Tibial artery (tissue), 4 donors: ENCODE data around the gene FLII.

Experiments
- DNase-seq, 2 donors: peaks; one replicate each; pipeline ENCODE4 v3.0.0-alpha.2; 2019
- H3K27ac ChIP-seq, 2 donors: fragments of 200-600 bp; sonication (generic) in 1 of 2; 1 replicate in 1 of 2; 2 replicates in 1 of 2; pipeline ENCODE4 v1.5.1; 2018 to 2019; ENCODE audit warnings: mild to moderate bottlenecking in 1 of 2
- H3K27me3 ChIP-seq, 2 donors: fragments of 200-600 bp; sonication (generic) in 1 of 2; one replicate each; pipeline versions ENCODE4 v1.5.1 to v1.6.0; 2016 to 2019
- H3K36me3 ChIP-seq, 3 donors: fragments of 200-600 bp; sonication (generic) in 2 of 3; one replicate each; pipeline ENCODE4 v1.5.1; 2016 to 2019; ENCODE audit warnings: mild to moderate bottlenecking in 2 of 3
- H3K4me1 ChIP-seq, 4 donors: fragments of 200-600 bp; sonication (generic) in 2 of 4; 1 replicate in 3 of 4; 2 replicates in 1 of 4; pipeline ENCODE4 v1.5.1; 2016 to 2019
- H3K4me3 ChIP-seq, 2 donors: fragments of 200-600 bp; sonication (generic) in 1 of 2; 1 replicate in 1 of 2; 2 replicates in 1 of 2; pipeline ENCODE4 v1.5.1; 2018 to 2019; ENCODE audit warnings: mild to moderate bottlenecking in 2 of 2
- H3K9me3 ChIP-seq, 3 donors: fragments of 200-600 bp; sonication (generic) in 1 of 3; one replicate each; pipeline ENCODE4 v1.5.1; 2016 to 2019
- intact Hi-C: fragments of 100-400 bp; cut with DNase I; formaldehyde crosslinking; loops from one replicate; pipeline ENCODE4 v1.15.0; 2023; ENCODE audit warnings: low total_unique reads
- TF ChIP-seq, protein P1 (sequence below), 2 experiments: fragments of 200-600 bp in 1 of 2; fragments of 450-650 bp in 1 of 2; IDR thresholded peaks; one replicate each; pipeline ENCODE4 v1.5.1; 2017 to 2019; ENCODE audit warnings: antibody characterized with exemption in 2 of 2, mild to moderate bottlenecking in 1 of 2, moderate library complexity in 1 of 2

Gene FLII

DNA sequence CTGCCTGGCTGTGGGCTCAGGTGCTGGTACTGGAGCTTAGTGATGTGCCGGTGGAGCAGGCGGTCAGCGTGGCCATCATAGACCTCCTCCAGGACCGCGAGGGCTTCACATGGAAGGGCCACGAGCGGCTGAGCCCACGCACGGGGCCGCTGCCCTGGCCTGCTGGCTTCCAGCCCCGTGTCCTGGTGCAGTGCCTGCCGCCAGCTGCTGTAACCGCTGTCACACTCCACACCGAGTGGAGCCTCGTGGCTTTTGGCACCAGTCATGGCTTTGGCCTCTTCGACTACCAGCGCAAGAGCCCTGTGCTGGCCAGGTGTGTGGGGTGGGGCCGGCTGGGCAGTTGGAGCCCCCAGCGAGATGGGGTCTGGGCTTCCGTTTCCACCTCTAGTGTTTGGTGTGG lies 21.1 kb downstream of the FLII start:
- no peaks in the 10 kb centered on the region for H3K9me3 ChIP-seq
- TF ChIP-seq, protein P1, sequence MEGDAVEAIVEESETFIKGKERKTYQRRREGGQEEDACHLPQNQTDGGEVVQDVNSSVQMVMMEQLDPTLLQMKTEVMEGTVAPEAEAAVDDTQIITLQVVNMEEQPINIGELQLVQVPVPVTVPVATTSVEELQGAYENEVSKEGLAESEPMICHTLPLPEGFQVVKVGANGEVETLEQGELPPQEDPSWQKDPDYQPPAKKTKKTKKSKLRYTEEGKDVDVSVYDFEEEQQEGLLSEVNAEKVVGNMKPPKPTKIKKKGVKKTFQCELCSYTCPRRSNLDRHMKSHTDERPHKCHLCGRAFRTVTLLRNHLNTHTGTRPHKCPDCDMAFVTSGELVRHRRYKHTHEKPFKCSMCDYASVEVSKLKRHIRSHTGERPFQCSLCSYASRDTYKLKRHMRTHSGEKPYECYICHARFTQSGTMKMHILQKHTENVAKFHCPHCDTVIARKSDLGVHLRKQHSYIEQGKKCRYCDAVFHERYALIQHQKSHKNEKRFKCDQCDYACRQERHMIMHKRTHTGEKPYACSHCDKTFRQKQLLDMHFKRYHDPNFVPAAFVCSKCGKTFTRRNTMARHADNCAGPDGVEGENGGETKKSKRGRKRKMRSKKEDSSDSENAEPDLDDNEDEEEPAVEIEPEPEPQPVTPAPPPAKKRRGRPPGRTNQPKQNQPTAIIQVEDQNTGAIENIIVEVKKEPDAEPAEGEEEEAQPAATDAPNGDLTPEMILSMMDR (IDR thresholded peaks at IDR 0.05) = no peak
- peaks cover 0 to 13% (median 5%) of the 10 kb centered on the region in 4 donors for H3K4me1 ChIP-seq
- no peak overlapping the region for H3K4me3 ChIP-seq
- H3K36me3 ChIP-seq = peaks cover 13 to 99% (median 54%) of the 10 kb centered on the region in 3 donors
- DNase-seq = no peak
- intact Hi-C loops = no loop called here
- no peaks in the 10 kb centered on the region for H3K27me3 ChIP-seq
- no peak overlapping the region for H3K27ac ChIP-seq

DNA sequence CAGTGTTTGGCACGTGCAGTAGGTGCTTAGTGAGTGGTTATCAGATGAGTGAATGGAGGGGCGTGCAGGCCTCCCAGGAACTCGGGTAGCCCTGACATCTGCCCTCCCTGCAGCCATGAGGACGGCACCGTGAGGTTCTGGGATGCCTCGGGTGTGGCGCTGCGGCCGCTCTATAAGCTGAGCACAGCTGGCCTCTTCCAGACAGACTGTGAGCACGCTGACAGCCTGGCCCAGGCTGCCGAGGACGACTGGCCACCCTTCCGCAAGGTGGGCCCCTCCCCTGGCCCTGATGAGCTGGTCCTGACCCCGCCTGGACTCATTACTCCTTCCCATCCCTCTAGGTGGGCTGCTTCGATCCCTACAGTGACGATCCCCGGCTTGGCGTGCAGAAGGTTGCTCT lies 22.0 kb downstream of the FLII start:
- H3K4me3 ChIP-seq = no peak overlapping the region
- H3K9me3 ChIP-seq = no peaks in the 10 kb centered on the region
- peaks cover 13 to 93% (median 54%) of the 10 kb centered on the region in 3 donors for H3K36me3 ChIP-seq
- H3K27ac ChIP-seq = no peak overlapping the region
- TF ChIP-seq, protein P1 (IDR thresholded peaks at IDR 0.05) = no peak
- H3K27me3 ChIP-seq = no peaks in the 10 kb centered on the region
- H3K4me1 ChIP-seq = peaks cover 0 to 13% (median 5%) of the 10 kb centered on the region in 4 donors
- no peak for DNase-seq
- intact Hi-C loops = no loop called here

DNA sequence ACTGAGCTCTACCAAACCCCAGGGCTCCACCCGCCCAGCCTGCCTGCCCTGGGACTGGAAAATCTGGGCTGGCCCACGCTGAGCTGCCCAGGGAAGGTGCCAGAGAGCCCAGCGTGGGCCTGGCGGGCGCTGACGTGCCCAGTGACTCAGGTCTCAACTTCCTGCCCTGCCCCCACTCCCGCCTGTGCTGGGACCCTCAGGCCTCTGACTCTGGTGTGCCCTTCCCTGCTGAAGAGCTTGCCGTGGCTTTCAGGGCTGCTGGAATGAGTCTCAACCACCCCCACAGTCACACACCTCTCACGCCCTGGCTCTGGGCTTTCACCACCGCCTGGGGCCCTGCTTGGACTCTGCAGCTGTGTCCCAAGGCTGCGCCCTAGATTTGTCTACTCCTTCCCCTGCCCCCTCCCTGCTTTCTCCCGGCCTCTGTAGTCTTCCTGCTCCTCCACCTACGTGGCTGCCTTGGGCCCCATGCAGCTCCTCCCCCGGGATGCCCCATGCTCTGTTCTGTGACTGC lies 22.7 kb downstream of the FLII start:
- Histone ChIP-seq H3K27me3 (no peaks in the 10 kb centered on the region), H3K4me3 (no peak overlapping the region), H3K27ac (peak overlapping the region; percentile 5 to 67), H3K36me3 (peaks cover 13 to 86% (median 54%) of the 10 kb centered on the region in 3 donors), H3K9me3 (no peaks in the 10 kb centered on the region), H3K4me1 (peaks cover 0 to 13% (median 5%) of the 10 kb centered on the region in 4 donors)
- TF ChIP-seq, protein P1 (IDR thresholded peaks at IDR 0.05) = no peak
- intact Hi-C loops = no loop called here
- DNase-seq = peak in 1 of 2 donors; percentile 77

DNA sequence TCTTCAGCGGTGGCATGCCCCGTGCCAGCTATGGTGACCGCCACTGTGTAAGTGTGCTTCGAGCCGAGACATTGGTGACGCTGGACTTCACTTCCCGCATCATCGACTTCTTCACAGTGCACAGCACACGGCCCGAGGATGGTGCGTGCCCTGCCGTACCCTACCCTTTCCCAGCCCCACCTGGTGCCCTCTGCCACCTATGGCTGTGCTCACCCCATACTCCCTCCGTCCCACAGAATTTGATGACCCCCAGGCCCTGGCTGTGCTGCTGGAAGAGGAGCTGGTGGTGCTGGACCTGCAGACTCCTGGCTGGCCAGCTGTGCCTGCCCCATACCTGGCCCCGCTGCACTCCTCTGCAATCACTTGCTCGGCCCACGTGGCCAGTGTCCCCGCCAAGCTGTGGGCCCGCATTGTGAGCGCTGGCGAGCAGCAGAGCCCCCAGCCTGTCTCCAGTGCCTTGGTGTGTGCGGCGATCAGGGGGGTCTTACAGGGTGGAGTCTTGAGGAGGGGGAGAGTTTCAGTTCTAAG lies 23.6 kb downstream of the FLII start:
- H3K36me3 ChIP-seq = peaks cover 13 to 77% (median 54%) of the 10 kb centered on the region in 3 donors
- no peak for DNase-seq
- H3K27ac ChIP-seq = peak overlapping the region; percentile 5 to 67
- intact Hi-C loops = no loop called here
- H3K27me3 ChIP-seq = no peaks in the 10 kb centered on the region
- H3K4me1 ChIP-seq = peaks cover 0 to 13% (median 5%) of the 10 kb centered on the region in 4 donors
- no peak overlapping the region for H3K4me3 ChIP-seq
- H3K9me3 ChIP-seq = no peaks in the 10 kb centered on the region
- TF ChIP-seq, protein P1 (IDR thresholded peaks at IDR 0.05) = no peak

DNA sequence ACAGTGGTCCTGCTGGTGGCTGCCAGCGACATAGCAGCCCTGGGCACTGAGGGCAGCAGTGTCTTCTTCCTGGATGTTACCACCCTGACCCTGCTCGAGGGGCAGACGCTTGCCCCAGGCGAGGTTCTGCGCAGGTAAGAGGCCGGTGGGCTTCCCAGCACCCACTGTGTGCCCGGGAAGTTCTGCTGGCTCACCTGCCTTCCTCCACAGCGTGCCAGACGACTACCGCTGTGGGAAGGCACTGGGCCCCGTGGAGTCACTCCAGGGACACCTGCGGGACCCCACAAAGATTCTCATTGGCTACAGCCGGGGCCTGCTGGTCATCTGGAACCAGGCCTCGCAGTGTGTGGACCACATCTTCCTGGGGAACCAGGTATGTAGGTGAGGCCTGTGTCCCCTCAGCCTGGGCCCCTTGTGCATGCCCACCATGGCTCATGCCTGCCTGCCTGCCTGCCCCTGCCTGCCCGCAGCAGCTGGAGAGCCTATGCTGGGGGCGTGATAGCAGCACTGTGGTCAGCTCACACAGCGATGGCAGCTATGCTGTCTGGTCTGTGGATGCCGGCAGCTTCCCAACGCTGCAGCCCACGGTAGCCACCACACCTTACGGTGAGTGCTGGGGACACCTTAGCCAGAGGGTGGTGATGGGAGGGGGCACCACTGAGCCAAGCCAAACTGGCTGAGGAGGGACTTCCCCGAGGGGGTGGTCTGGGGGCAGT lies 24.6 kb downstream of the FLII start:
- H3K27ac ChIP-seq = no peak overlapping the region
- H3K27me3 ChIP-seq = no peaks in the 10 kb centered on the region
- TF ChIP-seq, protein P1 (IDR thresholded peaks at IDR 0.05) = no peak
- DNase-seq = no peak
- no peak overlapping the region for H3K4me3 ChIP-seq
- H3K4me1 ChIP-seq = peaks cover 0 to 13% (median 5%) of the 10 kb centered on the region in 4 donors
- peaks cover 13 to 68% (median 54%) of the 10 kb centered on the region in 3 donors for H3K36me3 ChIP-seq
- no peaks in the 10 kb centered on the region for H3K9me3 ChIP-seq
- intact Hi-C loops = no loop called here
